H9 (cell line): ENCODE results near the gene CALM1. TPM values are rescaled to one million over a fixed set of nuclear protein-coding genes. Genes with fewer than 3 reads are reported as not detected.

ENCODE experiments used
- DNase-seq: peaks from one replicate; pipeline ENCODE4 v3.0.0-alpha.2; 2017
- H2AFZ ChIP-seq: one replicate; pipeline ENCODE4 v1.6.1; 2013; ENCODE audit warnings: mild to moderate bottlenecking, low read length, control low read depth, moderate library complexity
- H2AK5ac ChIP-seq: 2 replicates; pipeline ENCODE4 v1.6.1; 2013; ENCODE audit warnings: low read length, control low read depth, mixed read lengths; ENCODE audit not compliant: insufficient read length
- H2BK120ac ChIP-seq: one replicate; pipeline ENCODE4 v1.6.1; 2013; ENCODE audit warnings: low read depth, mild to moderate bottlenecking, low read length, control low read depth, inconsistent platforms; ENCODE audit not compliant: poor library complexity, severe bottlenecking
- H2BK12ac ChIP-seq: 2 replicates; pipeline ENCODE4 v1.6.1; 2013; ENCODE audit warnings: low read length, control low read depth, mixed read lengths, low read depth; ENCODE audit not compliant: insufficient read length
- H2BK15ac ChIP-seq: 2 replicates; pipeline ENCODE4 v1.6.1; 2013; ENCODE audit warnings: low read depth, low read length, control low read depth
- H2BK20ac ChIP-seq: one replicate; pipeline ENCODE4 v1.6.1; 2013; ENCODE audit warnings: low read depth, mild to moderate bottlenecking, low read length, control low read depth, inconsistent platforms; ENCODE audit not compliant: poor library complexity, severe bottlenecking
- H2BK5ac ChIP-seq: 2 replicates; pipeline ENCODE4 v1.6.1; 2013; ENCODE audit warnings: low read length, control low read depth, mixed read lengths; ENCODE audit not compliant: insufficient read length
- H3K14ac ChIP-seq: 2 replicates; pipeline ENCODE4 v1.6.1; 2013; ENCODE audit warnings: low read length, control low read depth; ENCODE audit not compliant: insufficient read depth
- H3K18ac ChIP-seq: 2 replicates; pipeline ENCODE4 v1.6.1; 2013; ENCODE audit warnings: low read depth, mild to moderate bottlenecking, mixed read lengths, low read length, control low read depth; ENCODE audit not compliant: insufficient read length
- H3K23ac ChIP-seq: 2 replicates; pipeline ENCODE4 v1.6.1; 2013; ENCODE audit warnings: low read length, control low read depth, mixed read lengths, low read depth; ENCODE audit not compliant: insufficient read length
- H3K23me2 ChIP-seq: 2 replicates; pipeline ENCODE4 v1.6.1; 2013; ENCODE audit warnings: low read depth, mild to moderate bottlenecking, mixed read lengths, low read length, control low read depth; ENCODE audit not compliant: insufficient read length, poor library complexity, severe bottlenecking
- H3K27ac ChIP-seq: 2 replicates; pipeline ENCODE4 v1.5.1; 2013; ENCODE audit warnings: low read length, control low read depth, mixed read lengths, low read depth; ENCODE audit not compliant: insufficient read length
- H3K27me3 ChIP-seq: 2 replicates; pipeline ENCODE4 v1.6.1; 2013; ENCODE audit warnings: low read length, control low read depth, inconsistent platforms; ENCODE audit not compliant: insufficient read depth
- H3K4ac ChIP-seq: 2 replicates; pipeline ENCODE4 v1.6.1; 2013; ENCODE audit warnings: low read depth, mild to moderate bottlenecking, control low read depth, inconsistent platforms, low read length, moderate library complexity
- H3K4me1 ChIP-seq: 2 replicates; pipeline ENCODE4 v1.6.1; 2013; ENCODE audit warnings: low read length, control low read depth, inconsistent platforms; ENCODE audit not compliant: insufficient read depth
- H3K4me2 ChIP-seq: 2 replicates; pipeline ENCODE4 v1.6.1; 2013; ENCODE audit warnings: low read length, control low read depth, mixed read lengths; ENCODE audit not compliant: insufficient read length, insufficient read depth
- H3K56ac ChIP-seq: 2 replicates; pipeline ENCODE4 v1.6.1; 2013; ENCODE audit warnings: low read depth, mild to moderate bottlenecking, mixed read lengths, low read length, control low read depth; ENCODE audit not compliant: insufficient read length
- H3K79me1 ChIP-seq: 2 replicates; pipeline ENCODE4 v1.6.1; 2013; ENCODE audit warnings: low read depth, mild to moderate bottlenecking, moderate library complexity, low read length, control low read depth, inconsistent platforms; ENCODE audit not compliant: insufficient read depth, poor library complexity, severe bottlenecking
- H3K79me2 ChIP-seq: 2 replicates; pipeline ENCODE4 v1.6.1; 2013; ENCODE audit warnings: low read length, control low read depth, inconsistent platforms; ENCODE audit not compliant: insufficient read depth
- H3K9ac ChIP-seq: 2 replicates; pipeline ENCODE4 v1.6.1; 2013; ENCODE audit warnings: low read length, control low read depth, mixed read lengths; ENCODE audit not compliant: insufficient read length; ENCODE audit errors: extremely low read depth
- H3K9me3 ChIP-seq: one replicate; pipeline ENCODE4 v1.6.1; 2013; ENCODE audit warnings: low read depth, low read length, inconsistent platforms; ENCODE audit not compliant: control insufficient read depth
- H3T11ph ChIP-seq: one replicate; pipeline ENCODE4 v1.6.1; 2013; ENCODE audit warnings: mild to moderate bottlenecking, low read length, control low read depth, inconsistent platforms
- H4K20me1 ChIP-seq: one replicate; pipeline ENCODE4 v1.6.1; 2013; ENCODE audit not compliant: control insufficient read depth, insufficient read length, insufficient read depth
- H4K5ac ChIP-seq: 2 replicates; pipeline ENCODE4 v1.6.1; 2013; ENCODE audit warnings: low read depth, mild to moderate bottlenecking, mixed read lengths, low read length, control low read depth; ENCODE audit not compliant: insufficient read length
- H4K8ac ChIP-seq: replicated peaks from 2 replicates; pipeline ENCODE4 v1.6.1; 2013; ENCODE audit warnings: low read length, control low read depth, mixed read lengths, low read depth; ENCODE audit not compliant: insufficient read length
- H4K91ac ChIP-seq: 2 replicates; pipeline ENCODE4 v1.6.1; 2013; ENCODE audit warnings: low read depth, mild to moderate bottlenecking, moderate library complexity, mixed read lengths, low read length, control low read depth; ENCODE audit not compliant: insufficient read length
- H3K27ac Mint-ChIP-seq, 3 experiments: 2 replicates in 2 of 3; 3 replicates in 1 of 3; pipeline ENCODE4 v1.8.0; 2020 to 2021; ENCODE audit warnings: mixed read lengths in 3 of 3, mild to moderate bottlenecking in 1 of 3, moderate library complexity in 1 of 3
- H3K27me3 Mint-ChIP-seq: 2 replicates; pipeline ENCODE4 v1.8.0; 2021; ENCODE audit warnings: low read depth, mild to moderate bottlenecking, moderate library complexity, mixed read lengths
- H3K36me3 Mint-ChIP-seq, 3 experiments: 2 replicates in 2 of 3; 3 replicates in 1 of 3; pipeline ENCODE4 v1.8.0; 2020 to 2021; ENCODE audit warnings: low read depth in 3 of 3, mixed read lengths in 3 of 3; ENCODE audit not compliant: insufficient read depth in 1 of 3
- H3K4me1 Mint-ChIP-seq, 2 experiments: 2 replicates each; pipeline ENCODE4 v1.8.0; 2020; ENCODE audit warnings: mixed read lengths in 2 of 2
- H3K4me3 Mint-ChIP-seq, 2 experiments: 2 replicates in 1 of 2; 3 replicates in 1 of 2; pipeline ENCODE4 v1.8.0; 2020 to 2021; ENCODE audit warnings: mild to moderate bottlenecking in 2 of 2, mixed read lengths in 2 of 2, moderate library complexity in 1 of 2
- H3K9me3 Mint-ChIP-seq, 2 experiments: 2 replicates in 1 of 2; 3 replicates in 1 of 2; pipeline ENCODE4 v1.8.0; 2020; ENCODE audit warnings: mild to moderate bottlenecking in 2 of 2, mixed read lengths in 2 of 2, moderate library complexity in 1 of 2
- CTCF ChIP-seq: fragments of 200-600 bp; sonication (generic); conservative IDR thresholded peaks from 3 replicates; pipeline ENCODE4 v1.8.0; 2021; ENCODE audit warnings: antibody characterized with exemption, mild to moderate bottlenecking
- WGBS: extraction: QIAGEN DNeasy Blood & Tissue Kit; methylation state at CpG from one replicate; pipeline ENCODE4 v1.1.7; 2013; ENCODE audit warnings: missing lambda C conversion rate, low lambda C conversion rate, mixed read lengths; ENCODE audit not compliant: insufficient read length; ENCODE audit errors: extremely low coverage; 5-methylcytosine and 5-hydroxymethylcytosine counted together
- total RNA-seq: library from RNA; stranded (reverse); gene quantifications from 2 replicates; pipeline ENCODE4 v1.2.1, GENCODE V29; 2021

CALM1 gene
- total RNA-seq, 1 experiment from 2014 or later, result 354 TPM

- no peaks in the 10 kb centered on the region for H3K79me1 ChIP-seq
- H2BK5ac ChIP-seq, result no peak overlapping the region
- TF ChIP-seq CTCF, result no peak
- no peak overlapping the region for H3K4ac ChIP-seq
- no peak overlapping the region for H2BK12ac ChIP-seq
- no peak overlapping the region; a peak in 1 of 7 replicates for H3K27ac Mint-ChIP-seq
- no peaks in the 10 kb centered on the region for H3K4me1 ChIP-seq
- no peak overlapping the region for H3K4me3 Mint-ChIP-seq
- peaks cover 19 to 20% of the 10 kb centered on the region in 2 experiments for H3K4me1 Mint-ChIP-seq
- no peak overlapping the region for H2BK15ac ChIP-seq
- H2BK20ac ChIP-seq, result no peak overlapping the region
- no peak overlapping the region for H2BK120ac ChIP-seq
- H4K8ac ChIP-seq, result no peak overlapping the region
- H4K5ac ChIP-seq, result no peak overlapping the region
- no peak overlapping the region for H3K18ac ChIP-seq
- no peaks in the 10 kb centered on the region for H3K27me3 ChIP-seq
- WGBS, result no CpG with 5 or more reads among the region's 12 CpGs
- H2AK5ac ChIP-seq, result no peak overlapping the region
- DNase-seq, result no peak
- no peaks in the 10 kb centered on the region; a peak in 1 of 5 replicates for H3K9me3 Mint-ChIP-seq
- H3K23me2 ChIP-seq, result no peaks in the 10 kb centered on the region
- no peak overlapping the region for H3K56ac ChIP-seq
- H2AFZ ChIP-seq, result no peak overlapping the region
- H4K20me1 ChIP-seq, result no peaks in the 10 kb centered on the region
- H3K9me3 ChIP-seq, result no peaks in the 10 kb centered on the region
- no peak overlapping the region for H3K14ac ChIP-seq
- H3K4me2 ChIP-seq, result no peak overlapping the region
- no peak overlapping the region for H4K91ac ChIP-seq
- no peak overlapping the region for H3K23ac ChIP-seq
- no peak overlapping the region for H3K9ac ChIP-seq
- no peaks in the 10 kb centered on the region for H3K36me3 Mint-ChIP-seq
- H3K27me3 Mint-ChIP-seq, result no peaks in the 10 kb centered on the region; the same call in none of the 2 replicates
- H3T11ph ChIP-seq, result no peak overlapping the region
- H3K79me2 ChIP-seq, result no peaks in the 10 kb centered on the region
- no peak overlapping the region for H3K27ac ChIP-seq
Observed at GRCh38 chr14:90427848-90428426, 31.1 kb downstream of the CALM1 start.
